ENCODE measurements around the gene TEX22. TPM values are rescaled to one million over a fixed set of nuclear protein-coding genes. Genes with fewer than 3 reads are reported as not detected.

The TEX22 gene
- total and polyA plus RNA-seq, 2 donors (not counting 1 experiment from before 2014, with no cell fraction given) = 0.05 to 0.33 TPM

DNA sequence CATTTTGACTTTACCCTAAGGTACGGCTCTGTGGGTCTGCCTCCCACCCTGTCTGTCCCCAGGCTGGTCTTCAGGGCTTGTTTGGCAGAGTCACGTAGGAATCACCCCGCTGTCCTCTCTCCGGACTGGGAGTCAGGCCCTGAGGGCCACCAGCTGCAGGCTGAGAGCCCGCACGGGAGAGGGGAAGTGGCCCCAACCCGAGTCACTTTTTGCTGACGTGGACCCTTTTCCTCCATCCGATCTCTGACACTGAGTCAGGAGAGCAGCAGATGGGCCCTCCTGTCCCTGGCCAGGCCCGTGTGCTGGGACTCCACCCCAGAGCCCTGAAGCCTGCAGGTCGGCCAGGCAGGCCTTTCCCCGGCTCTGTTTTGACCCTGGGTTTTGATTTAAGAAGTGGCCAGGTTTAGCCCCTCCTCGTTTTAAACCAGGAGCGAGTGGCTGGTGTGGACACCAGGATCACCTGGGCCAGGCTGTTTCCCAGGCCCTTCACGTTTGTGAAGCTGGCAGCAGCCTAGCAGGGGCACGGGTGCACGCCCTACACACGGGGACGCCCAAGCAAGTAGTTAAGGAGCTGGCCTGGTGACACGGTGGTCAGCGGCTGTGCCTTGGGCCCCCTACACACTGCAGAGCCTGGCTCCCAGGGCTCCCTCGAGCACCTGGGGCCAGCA is 12.5 kb upstream of the TEX22 start:
- DNase-seq (ENCODE audit: low read depth in 2 of 2) = no peak
- Histone ChIP-seq H4K20me1 (ENCODE audit: control insufficient read depth, extremely low read depth, insufficient read depth, low read length) (no peaks in the 10 kb centered on the region), H3K27me3 (ENCODE audit: control insufficient read depth, insufficient read depth, low read length) (no peaks in the 10 kb centered on the region), H3K4me1 (ENCODE audit: control insufficient read depth, extremely low read depth, insufficient read depth, low read length) (no peaks in the 10 kb centered on the region), H3K27ac (ENCODE audit: insufficient read depth, low read length) (no peak overlapping the region), H3K9me3 (ENCODE audit: control insufficient read depth, insufficient read depth, low read depth, low read length) (no peaks in the 10 kb centered on the region), H3K4me2 (ENCODE audit: extremely low read depth, insufficient read depth, low read length) (no peak overlapping the region), H3K9ac (ENCODE audit: insufficient read depth, low read length) (no peak overlapping the region), H2AFZ (ENCODE audit: low read length) (no peak overlapping the region), H3K79me2 (ENCODE audit: control insufficient read depth, insufficient read depth, low read length) (no peaks in the 10 kb centered on the region), H3K4me3 (replicated peaks in 1 of 4; ENCODE audit: control extremely low read depth in 1 of 4, insufficient read depth in 1 of 4, low read depth in 3 of 4, low read length in 4 of 4) (no peak overlapping the region), H3K36me3 (ENCODE audit: control insufficient read depth, insufficient read depth, low read length) (peaks cover 3% of the 10 kb centered on the region)
- TF ChIP-seq EZH2 (IDR thresholded peaks at IDR 0.05; ENCODE audit: low read length, missing control alignments) (no peak), CTCF (conservative IDR thresholded peaks at IDR 0.05 in 1 of 2, IDR thresholded peaks at IDR 0.05 in 1 of 2; ENCODE audit: low read depth in 1 of 2, low read length in 2 of 2) (no peak)

DNA sequence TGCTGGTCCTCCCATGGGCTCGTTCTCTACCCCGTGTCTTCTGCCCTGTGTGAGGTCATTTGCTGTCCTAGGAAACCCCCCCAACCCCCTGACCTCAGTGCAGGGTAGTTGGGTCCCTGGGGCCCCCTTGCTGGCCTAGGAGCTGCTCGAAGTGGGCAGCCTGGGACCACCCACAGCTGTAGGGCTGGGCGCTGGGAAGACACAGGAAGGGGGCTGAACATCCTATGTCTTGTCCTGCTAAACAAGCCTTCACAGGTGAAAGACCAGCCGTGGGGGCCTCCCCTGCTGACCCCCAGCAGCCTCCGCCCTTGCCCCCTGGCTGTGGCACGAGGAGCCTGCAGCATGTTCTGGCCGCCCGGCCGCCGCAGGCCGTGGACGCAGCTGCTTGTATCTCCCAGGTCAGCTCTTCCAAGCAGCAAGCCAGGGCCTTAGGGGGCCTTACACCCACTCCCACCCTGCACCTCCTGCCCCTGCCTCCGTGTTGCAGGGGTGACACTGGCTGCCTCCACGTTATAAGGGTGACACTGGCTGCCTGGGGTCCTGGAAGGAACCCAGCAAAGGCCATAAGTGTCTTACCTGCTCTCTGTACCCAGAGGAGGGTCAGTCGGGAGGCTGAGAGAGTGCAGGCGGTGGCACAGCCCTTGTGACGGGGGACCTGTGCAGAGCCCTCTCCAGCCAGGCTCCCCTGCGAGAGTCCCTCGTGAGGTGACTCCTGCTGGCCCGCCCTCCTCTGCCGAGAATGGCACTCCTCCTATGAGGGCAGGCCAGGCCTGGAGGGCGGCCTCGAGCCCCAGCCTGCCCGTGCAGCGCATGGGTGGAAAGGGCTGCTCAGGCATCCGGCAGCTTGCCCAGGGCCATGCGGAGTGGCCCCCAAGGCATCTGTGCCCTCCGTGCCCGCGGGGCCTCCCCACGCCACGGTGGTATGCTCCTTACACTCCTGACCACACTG is 11.5 kb upstream of the TEX22 start:
- no peaks in the 10 kb centered on the region for H3K27me3 ChIP-seq (ENCODE audit: control insufficient read depth, insufficient read depth, low read length)
- no peaks in the 10 kb centered on the region for H3K4me1 ChIP-seq (ENCODE audit: control insufficient read depth, extremely low read depth, insufficient read depth, low read length)
- H3K36me3 ChIP-seq (ENCODE audit: control insufficient read depth, insufficient read depth, low read length) = peaks cover 3% of the 10 kb centered on the region
- H3K79me2 ChIP-seq (ENCODE audit: control insufficient read depth, insufficient read depth, low read length) = no peaks in the 10 kb centered on the region
- no peak overlapping the region for H2AFZ ChIP-seq (ENCODE audit: low read length)
- H4K20me1 ChIP-seq (ENCODE audit: control insufficient read depth, extremely low read depth, insufficient read depth, low read length) = no peaks in the 10 kb centered on the region
- no peak overlapping the region for H3K27ac ChIP-seq (ENCODE audit: insufficient read depth, low read length)
- no peak overlapping the region for H3K9ac ChIP-seq (ENCODE audit: insufficient read depth, low read length)
- no peak for DNase-seq (ENCODE audit: low read depth in 2 of 2)
- H3K4me2 ChIP-seq (ENCODE audit: extremely low read depth, insufficient read depth, low read length) = no peak overlapping the region
- TF ChIP-seq EZH2 (IDR thresholded peaks at IDR 0.05; ENCODE audit: low read length, missing control alignments) (no peak), CTCF (conservative IDR thresholded peaks at IDR 0.05 in 1 of 2, IDR thresholded peaks at IDR 0.05 in 1 of 2; ENCODE audit: low read depth in 1 of 2, low read length in 2 of 2) (no peak)
- no peak overlapping the region for H3K4me3 ChIP-seq (replicated peaks in 1 of 4; ENCODE audit: control extremely low read depth in 1 of 4, insufficient read depth in 1 of 4, low read depth in 3 of 4, low read length in 4 of 4)
- H3K9me3 ChIP-seq (ENCODE audit: control insufficient read depth, insufficient read depth, low read depth, low read length) = no peaks in the 10 kb centered on the region

GRCh38 chr14:105387530-105387922 is 10.8 kb upstream of the TEX22 start:
- Histone ChIP-seq H2AFZ (ENCODE audit: low read length) (no peak overlapping the region), H3K9ac (ENCODE audit: insufficient read depth, low read length) (no peak overlapping the region), H3K4me2 (ENCODE audit: extremely low read depth, insufficient read depth, low read length) (no peak overlapping the region), H3K27ac (ENCODE audit: insufficient read depth, low read length) (no peak overlapping the region), H3K4me1 (ENCODE audit: control insufficient read depth, extremely low read depth, insufficient read depth, low read length) (no peaks in the 10 kb centered on the region), H3K36me3 (ENCODE audit: control insufficient read depth, insufficient read depth, low read length) (peaks cover 3% of the 10 kb centered on the region), H3K4me3 (replicated peaks in 1 of 4; ENCODE audit: control extremely low read depth in 1 of 4, insufficient read depth in 1 of 4, low read depth in 3 of 4, low read length in 4 of 4) (no peak overlapping the region), H3K27me3 (ENCODE audit: control insufficient read depth, insufficient read depth, low read length) (no peaks in the 10 kb centered on the region), H3K9me3 (ENCODE audit: control insufficient read depth, insufficient read depth, low read depth, low read length) (no peaks in the 10 kb centered on the region), H4K20me1 (ENCODE audit: control insufficient read depth, extremely low read depth, insufficient read depth, low read length) (no peaks in the 10 kb centered on the region), H3K79me2 (ENCODE audit: control insufficient read depth, insufficient read depth, low read length) (no peaks in the 10 kb centered on the region)
- no peak for TF ChIP-seq EZH2 (IDR thresholded peaks at IDR 0.05; ENCODE audit: low read length, missing control alignments)
- no peak for TF ChIP-seq CTCF (conservative IDR thresholded peaks at IDR 0.05 in 1 of 2, IDR thresholded peaks at IDR 0.05 in 1 of 2; ENCODE audit: low read depth in 1 of 2, low read length in 2 of 2)
- no peak for DNase-seq (ENCODE audit: low read depth in 2 of 2)

Data from fibroblast of lung (primary cell).